Measurements from ENCODE around the gene STARD10. TPM values are rescaled to one million over a fixed set of nuclear protein-coding genes. Genes with fewer than 3 reads are reported as not detected.

Gene STARD10
- total RNA-seq, 8 experiments from 2014 or later = 7.8 to 26.9 (median 15.7) TPM

DNA sequence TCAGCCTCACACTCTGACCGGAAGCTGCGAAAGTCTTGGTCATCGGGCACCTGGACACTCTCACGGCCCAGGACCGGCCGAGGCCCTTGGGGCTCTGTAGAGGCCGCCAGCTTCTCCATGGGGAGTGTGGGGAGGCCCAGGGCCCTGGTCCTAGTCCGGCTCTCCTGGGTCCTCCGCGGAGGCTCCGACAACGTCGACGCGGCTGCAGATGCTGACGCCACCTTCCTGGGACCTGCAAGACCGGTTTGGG is 12.9 kb downstream of the STARD10 start:
- no peak overlapping the region for H3K27ac ChIP-seq
- WGBS, 10 experiments = 0% methylated on average over 9 of the region's 17 CpGs; no CpG with 5 or more reads in 9 of the 10 experiments
- H3K4me3 ChIP-seq = peak overlapping the region; percentile 64 to 98 (median 68)
- in situ Hi-C loops (cut with MboI; ENCODE audit: low pct_unique_long_range_greater_than_20kb in 2 of 9, low sequenced_read_pairs in 9 of 9, unreplicated experiment in 9 of 9) = no loop called here
- peaks cover 32 to 50% of the 10 kb centered on the region in 2 donors for H3K4me1 ChIP-seq (replicated peaks in 1 of 2)
- peak in 3 of 8 experiments; percentile 2 to 18 (median 3) for ATAC-seq (replicated peaks in 6 of 8)

- H3K27ac ChIP-seq = no peak overlapping the region
- no peak for ATAC-seq (replicated peaks in 6 of 8)
- peaks cover 32 to 50% of the 10 kb centered on the region in 2 donors for H3K4me1 ChIP-seq (replicated peaks in 1 of 2)
- 72 to 100% (median 100%) methylated on average over 1 to 4 of the region's 10 CpGs; no CpG with 5 or more reads in 6 of the 10 experiments for WGBS, 10 experiments
- H3K4me3 ChIP-seq = peak overlapping the region; percentile 64 to 98 (median 68)
- in situ Hi-C loops (cut with MboI; ENCODE audit: low pct_unique_long_range_greater_than_20kb in 2 of 9, low sequenced_read_pairs in 9 of 9, unreplicated experiment in 9 of 9) = no loop called here
Measured at GRCh38 chr11:72780296-72781062, 13.4 kb downstream of the STARD10 start.

DNA sequence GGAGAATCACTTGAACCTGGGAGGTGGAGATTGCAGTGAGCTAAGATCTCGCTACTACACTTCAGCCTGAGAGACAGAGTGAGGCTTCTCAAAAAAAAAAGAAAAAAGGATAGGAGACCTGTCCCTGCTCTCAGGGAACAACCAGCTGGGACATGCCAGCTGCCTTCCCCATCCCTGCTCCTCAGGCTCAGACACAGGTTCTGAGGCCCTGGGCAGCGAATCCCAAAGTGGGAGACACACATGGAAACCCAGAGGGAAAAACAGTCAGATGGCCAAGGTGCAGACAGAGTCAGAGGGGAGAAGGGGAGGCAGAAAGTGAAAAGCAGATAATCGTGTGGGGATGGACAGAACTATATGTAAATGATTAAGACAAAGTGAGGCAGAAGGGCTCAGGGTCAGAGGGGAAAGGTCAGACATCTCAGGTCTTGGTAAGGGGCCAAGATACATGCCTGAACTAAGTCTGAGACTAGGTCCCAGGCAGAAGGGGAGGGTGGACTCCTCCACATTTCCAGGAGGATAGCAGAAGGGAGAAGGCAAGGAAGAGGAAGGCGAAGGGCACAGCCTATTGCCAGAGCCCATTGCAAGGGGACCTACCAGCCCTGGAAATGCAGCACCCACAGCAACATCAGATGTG is 14.2 kb downstream of the STARD10 start:
- Histone ChIP-seq H3K4me1 (replicated peaks in 1 of 2) (peaks cover 32 to 53% of the 10 kb centered on the region in 2 donors), H3K27ac (no peak overlapping the region), H3K4me3 (no peak overlapping the region)
- 44 to 100% (median 72%) methylated on average over 1 to 3 of the region's 4 CpGs; no CpG with 5 or more reads in 2 of the 10 experiments for WGBS, 10 experiments
- no peak for ATAC-seq (replicated peaks in 6 of 8)
- in situ Hi-C loops (cut with MboI; ENCODE audit: low pct_unique_long_range_greater_than_20kb in 2 of 9, low sequenced_read_pairs in 9 of 9, unreplicated experiment in 9 of 9) = no loop called here

- H3K4me1 ChIP-seq (replicated peaks in 1 of 2) = peaks cover 33 to 61% of the 10 kb centered on the region in 2 donors
- in situ Hi-C loops (cut with MboI; ENCODE audit: low pct_unique_long_range_greater_than_20kb in 2 of 9, low sequenced_read_pairs in 9 of 9, unreplicated experiment in 9 of 9) = no loop called here
- H3K27ac ChIP-seq = peak overlapping the region in 1 of 2 donors; percentile 80
- ATAC-seq (replicated peaks in 6 of 8) = peak in 1 of 8 experiments; percentile 17
- 63 to 94% (median 78%) methylated on average over 1 to 5 of the region's 7 CpGs; no CpG with 5 or more reads in 4 of the 10 experiments for WGBS, 10 experiments
- no peak overlapping the region for H3K4me3 ChIP-seq
Measured at GRCh38 chr11:72778535-72779494, 15.0 kb downstream of the STARD10 start.

DNA sequence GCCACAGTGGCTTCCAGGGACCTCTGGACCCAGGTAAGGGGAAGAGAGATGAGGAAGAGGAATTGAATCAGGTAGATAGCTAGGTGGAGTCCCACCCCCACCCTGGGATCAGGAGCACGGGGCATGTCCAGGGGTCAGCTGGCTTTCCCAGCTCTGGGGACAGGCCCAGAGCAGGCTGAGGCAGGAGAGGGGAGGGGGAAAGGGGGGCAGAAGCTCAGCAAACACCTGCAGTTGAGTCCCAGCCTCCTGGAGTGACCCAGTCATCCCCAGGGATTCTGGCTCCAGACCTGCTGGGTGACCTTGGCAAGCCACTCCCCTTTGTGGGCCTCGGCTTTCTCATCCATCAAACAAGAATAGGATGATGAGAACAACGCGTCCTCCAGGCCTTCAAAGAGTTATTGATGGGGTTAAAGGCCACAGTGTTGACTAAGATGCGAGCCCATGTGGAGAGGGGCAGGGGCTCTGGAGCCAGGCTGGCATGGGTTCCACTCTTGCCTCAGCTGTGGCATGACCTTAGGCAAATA is 16.0 kb downstream of the STARD10 start:
- 11 to 17% methylated on average over 1 to 3 of the region's 5 CpGs; no CpG with 5 or more reads in 8 of the 10 experiments for WGBS, 10 experiments
- Histone ChIP-seq H3K4me3 (no peak overlapping the region), H3K27ac (peak overlapping the region; percentile 48 to 80), H3K4me1 (replicated peaks in 1 of 2) (peaks cover 43 to 70% of the 10 kb centered on the region in 2 donors)
- in situ Hi-C loops (cut with MboI; ENCODE audit: low pct_unique_long_range_greater_than_20kb in 2 of 9, low sequenced_read_pairs in 9 of 9, unreplicated experiment in 9 of 9) = no loop called here
- ATAC-seq (replicated peaks in 6 of 8) = peak in 1 of 8 experiments; percentile 0

DNA sequence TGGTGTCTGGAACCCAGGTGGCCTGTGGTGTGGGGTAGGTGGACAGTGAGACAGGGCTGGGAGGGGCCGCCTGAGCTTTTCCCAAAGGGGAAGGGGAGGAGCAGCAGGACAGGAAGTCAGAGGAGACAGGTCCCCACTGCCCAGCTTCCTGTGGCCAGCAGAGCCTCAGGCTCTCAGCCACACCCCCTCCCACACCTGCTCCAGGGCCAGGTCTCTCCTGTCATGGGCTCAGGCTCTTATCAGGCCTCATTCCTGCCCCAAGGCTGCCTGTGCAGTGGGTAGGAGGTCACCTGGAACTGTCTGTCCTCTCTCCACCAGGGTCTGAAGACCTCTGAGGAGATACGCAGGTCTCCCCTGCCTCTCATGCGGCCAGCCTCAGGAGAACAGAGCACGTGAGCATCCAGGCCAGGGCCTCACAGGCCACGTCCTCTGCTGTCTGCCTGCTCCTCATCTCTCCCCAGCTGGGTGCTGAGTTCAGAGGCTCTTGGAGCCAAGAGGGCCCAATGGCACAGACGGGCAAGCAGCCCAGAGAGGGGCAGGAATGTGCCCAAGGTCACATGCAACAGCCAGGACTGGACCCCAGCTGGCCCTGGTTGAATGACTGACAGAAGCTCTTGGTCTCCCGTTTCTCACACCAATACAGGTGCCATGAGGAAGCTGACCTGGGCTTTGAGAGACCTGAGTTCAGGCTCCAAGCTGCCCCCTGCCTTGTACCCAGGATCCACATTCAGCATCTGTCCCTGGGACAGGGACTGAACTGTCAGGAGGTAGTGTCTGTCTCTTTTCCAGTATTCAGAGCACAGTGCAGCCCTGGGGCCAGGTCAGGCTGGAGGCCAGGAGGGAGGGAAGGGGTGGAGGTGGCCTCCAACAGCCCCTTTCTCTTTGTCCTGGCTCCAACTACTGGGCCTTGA is 16.7 kb downstream of the STARD10 start:
- Histone ChIP-seq H3K4me1 (replicated peaks in 1 of 2) (peaks cover 47 to 68% of the 10 kb centered on the region in 2 donors), H3K27ac (peak overlapping the region; percentile 48 to 80)

DNA sequence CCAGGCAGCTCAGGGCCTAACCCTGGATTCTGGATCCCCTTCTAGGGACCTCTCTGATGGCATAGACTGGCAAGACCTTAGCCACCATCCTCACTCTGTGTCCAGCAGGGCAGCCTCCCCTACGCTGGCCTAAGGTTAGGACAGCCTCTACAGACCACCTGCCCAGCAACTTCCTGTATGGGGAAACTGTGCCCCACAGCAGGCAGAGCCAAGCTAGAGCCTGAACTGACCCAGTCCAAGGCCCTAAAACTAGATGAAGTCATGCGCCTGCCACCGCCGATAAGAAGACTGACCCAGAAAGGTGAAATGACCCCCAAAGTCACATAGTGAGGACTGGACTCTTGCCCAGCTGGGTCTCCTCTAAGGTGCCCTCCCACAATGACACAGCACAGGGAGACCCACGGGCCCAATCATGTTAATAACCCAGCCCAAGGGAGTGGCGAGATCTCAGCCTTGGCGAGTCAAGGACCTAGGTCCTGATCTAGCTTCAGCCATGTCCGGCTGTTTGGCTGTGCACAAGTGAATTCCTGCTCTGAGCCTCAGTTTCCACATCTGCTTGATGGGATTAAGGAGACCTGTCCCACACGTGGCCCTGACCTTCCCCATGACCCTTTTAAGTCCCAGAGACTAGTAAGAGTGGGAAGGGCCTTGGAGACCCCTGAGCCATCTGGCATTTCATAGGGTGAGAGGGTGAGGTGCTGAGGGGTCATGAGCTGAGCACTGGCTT is 17.6 kb downstream of the STARD10 start:
- no peak for ATAC-seq (replicated peaks in 6 of 8)
- Histone ChIP-seq H3K4me1 (replicated peaks in 1 of 2) (peaks cover 49 to 75% of the 10 kb centered on the region in 2 donors), H3K4me3 (no peak overlapping the region), H3K27ac (peak overlapping the region in 1 of 2 donors; percentile 80)
- WGBS, 10 experiments = 70 to 100% (median 93%) methylated on average over 1 to 6 of the region's 9 CpGs; no CpG with 5 or more reads in 5 of the 10 experiments
- in situ Hi-C loops (cut with MboI; ENCODE audit: low pct_unique_long_range_greater_than_20kb in 2 of 9, low sequenced_read_pairs in 9 of 9, unreplicated experiment in 9 of 9) = no loop called here

More for the DNA sequence above, 16.7 kb downstream of the STARD10 start:
- in situ Hi-C loops (cut with MboI; ENCODE audit: low pct_unique_long_range_greater_than_20kb in 2 of 9, low sequenced_read_pairs in 9 of 9, unreplicated experiment in 9 of 9) = no loop called here
- WGBS, 10 experiments = 80 to 83% (median 80%) methylated on average over 1 to 3 of the region's 7 CpGs; no CpG with 5 or more reads in 7 of the 10 experiments
- no peak for ATAC-seq (replicated peaks in 6 of 8)
- H3K4me3 ChIP-seq = no peak overlapping the region

- in situ Hi-C loops (cut with MboI; ENCODE audit: low pct_unique_long_range_greater_than_20kb in 2 of 9, low sequenced_read_pairs in 9 of 9, unreplicated experiment in 9 of 9) = no loop called here
- Histone ChIP-seq H3K27ac (no peak overlapping the region), H3K4me1 (replicated peaks in 1 of 2) (peaks cover 45 to 79% of the 10 kb centered on the region in 2 donors), H3K4me3 (no peak overlapping the region)
- ATAC-seq (replicated peaks in 6 of 8) = no peak
- WGBS, 10 experiments = 20 to 100% (median 84%) methylated on average over 1 to 4 of the region's 7 CpGs; no CpG with 5 or more reads in 2 of the 10 experiments
Measured at GRCh38 chr11:72775288-72776110, 18.3 kb downstream of the STARD10 start.

DNA sequence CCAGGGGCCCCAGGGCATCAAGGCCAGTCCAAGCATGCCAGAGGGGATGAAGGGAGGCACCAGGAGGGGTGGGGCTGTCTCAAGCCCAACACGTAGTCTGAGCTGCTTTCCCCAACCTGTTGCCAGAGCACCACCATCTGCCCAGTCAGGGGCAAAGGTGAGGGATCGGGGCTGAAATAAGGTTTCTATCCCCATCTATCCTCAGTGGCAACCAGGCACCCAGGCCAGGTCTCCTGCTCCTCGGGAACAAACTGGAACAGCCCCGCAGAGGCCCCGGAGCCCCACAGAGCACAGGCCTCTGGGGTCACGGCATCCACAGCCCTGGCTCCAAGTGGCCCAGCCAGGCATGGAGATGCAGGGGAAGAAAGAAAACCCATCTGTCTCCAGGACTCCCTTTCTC is 19.3 kb downstream of the STARD10 start:
- no peak for ATAC-seq (replicated peaks in 6 of 8)
- in situ Hi-C loops (cut with MboI; ENCODE audit: low pct_unique_long_range_greater_than_20kb in 2 of 9, low sequenced_read_pairs in 9 of 9, unreplicated experiment in 9 of 9) = no loop called here
- H3K4me3 ChIP-seq = no peak overlapping the region
- WGBS, 10 experiments = 25 to 68% methylated on average over 2 to 4 of the region's 6 CpGs; no CpG with 5 or more reads in 8 of the 10 experiments
- H3K27ac ChIP-seq = no peak overlapping the region
- peaks cover 42 to 70% of the 10 kb centered on the region in 2 donors for H3K4me1 ChIP-seq (replicated peaks in 1 of 2)

GRCh38 chr11:72773696-72774095 is 20.2 kb downstream of the STARD10 start:
- no peak for ATAC-seq (replicated peaks in 6 of 8)
- Histone ChIP-seq H3K4me1 (replicated peaks in 1 of 2) (peaks cover 42 to 62% of the 10 kb centered on the region in 2 donors), H3K27ac (peak overlapping the region; percentile 49 to 63), H3K4me3 (no peak overlapping the region)
- WGBS, 10 experiments = 6 to 91% (median 64%) methylated on average over 2 to 5 of the region's 6 CpGs; no CpG with 5 or more reads in 4 of the 10 experiments
- in situ Hi-C loops (cut with MboI; ENCODE audit: low pct_unique_long_range_greater_than_20kb in 2 of 9, low sequenced_read_pairs in 9 of 9, unreplicated experiment in 9 of 9) = no loop called here
